CD14-positive monocyte (primary cell): ENCODE results near the gene TGFBR3. TPM values are rescaled to one million over a fixed set of nuclear protein-coding genes. Genes with fewer than 3 reads are reported as not detected.
A peak's percentile ranks its signal among the peaks of the same experiment; 100 is the strongest.

Source experiments
- DNase-seq, 3 donors: peaks; one replicate each; pipeline ENCODE4 v3.0.0-alpha.2; 2011 to 2022
- H2AFZ ChIP-seq: 2 replicates; pipeline ENCODE4 v1.6.0; 2012; ENCODE audit warnings: mild to moderate bottlenecking, low read depth, low read length, inconsistent platforms; ENCODE audit not compliant: insufficient read depth, poor library complexity, severe bottlenecking
- H3K27ac ChIP-seq, 2 donors: 1 replicate in 1 of 2; 2 replicates in 1 of 2; pipeline ENCODE4 v1.5.1; 2012 to 2013; ENCODE audit warnings: low read length in 2 of 2, control low read depth in 1 of 2, inconsistent platforms in 1 of 2, low read depth in 1 of 2, mild to moderate bottlenecking in 1 of 2
- H3K27me3 ChIP-seq, 2 donors: one replicate each; pipeline versions ENCODE4 v1.6.0 to v1.6.1; 2011 to 2013; ENCODE audit warnings: low read length in 2 of 2; ENCODE audit not compliant: control insufficient read depth in 2 of 2, insufficient read depth in 2 of 2
- H3K36me3 ChIP-seq, 2 donors: replicated peaks in 1 of 2; 1 replicate in 1 of 2; 2 replicates in 1 of 2; pipeline versions ENCODE4 v1.5.1 to v1.6.1; 2012 to 2013; ENCODE audit warnings: low read length in 2 of 2, control low read depth in 1 of 2, inconsistent platforms in 1 of 2, mild to moderate bottlenecking in 1 of 2; ENCODE audit not compliant: insufficient read depth in 2 of 2, control insufficient read depth in 1 of 2
- H3K4me1 ChIP-seq, 2 donors: 1 replicate in 1 of 2; 2 replicates in 1 of 2; pipeline versions ENCODE4 v1.5.1 to v1.6.1; 2012 to 2013; ENCODE audit warnings: low read length in 2 of 2, control low read depth in 1 of 2, inconsistent platforms in 1 of 2, mild to moderate bottlenecking in 1 of 2, moderate library complexity in 1 of 2; ENCODE audit not compliant: insufficient read depth in 2 of 2, control insufficient read depth in 1 of 2
- H3K4me2 ChIP-seq: replicated peaks from 2 replicates; pipeline ENCODE3; 2012; ENCODE audit warnings: low read length, moderate library complexity, mild to moderate bottlenecking; ENCODE audit not compliant: poor library complexity, severe bottlenecking; ENCODE audit errors: extremely low read depth
- H3K4me3 ChIP-seq, 3 experiments: fragments of 200-600 bp in 1 of 3; sonication (generic) in 1 of 3; replicated peaks in 1 of 3; 1 replicate in 2 of 3; 2 replicates in 1 of 3; pipeline ENCODE4 v1.5.1; 2011 to 2013; ENCODE audit warnings: low read length in 3 of 3, mild to moderate bottlenecking in 3 of 3, control low read depth in 2 of 3, low read depth in 2 of 3, inconsistent platforms in 1 of 3, moderate library complexity in 1 of 3
- H3K79me2 ChIP-seq: 2 replicates; pipeline ENCODE4 v1.6.0; 2012; ENCODE audit warnings: mild to moderate bottlenecking, control low read depth, inconsistent platforms, low read length, moderate library complexity; ENCODE audit not compliant: insufficient read depth
- H3K9ac ChIP-seq: 2 replicates; pipeline ENCODE4 v1.6.0; 2017; ENCODE audit warnings: low read length, mild to moderate bottlenecking; ENCODE audit not compliant: insufficient read depth, poor library complexity, severe bottlenecking
- H3K9me3 ChIP-seq, 2 donors: replicated peaks in 1 of 2; 1 replicate in 1 of 2; 2 replicates in 1 of 2; pipeline versions ENCODE4 v1.5.1 to v1.6.1; 2012 to 2013; ENCODE audit warnings: low read length in 2 of 2, control low read depth in 1 of 2; ENCODE audit not compliant: control insufficient read depth in 1 of 2, insufficient read depth in 1 of 2
- H4K20me1 ChIP-seq: 2 replicates; pipeline ENCODE4 v1.6.0; 2012; ENCODE audit warnings: mild to moderate bottlenecking, low read length, control low read depth, moderate library complexity; ENCODE audit not compliant: insufficient read depth
- H3K27ac Mint-ChIP-seq, 7 donors: one replicate each; pipeline ENCODE4 v1.8.0; 2020; ENCODE audit warnings: mild to moderate bottlenecking in 7 of 7, mixed read lengths in 7 of 7, moderate library complexity in 6 of 7, inconsistent platforms in 2 of 7
- H3K27me3 Mint-ChIP-seq, 3 donors: one replicate each; pipeline ENCODE4 v1.8.0; 2021 to 2022; ENCODE audit warnings: low read depth in 3 of 3, mild to moderate bottlenecking in 3 of 3, mixed read lengths in 3 of 3, moderate library complexity in 3 of 3, inconsistent platforms in 1 of 3
- H3K36me3 Mint-ChIP-seq, 2 donors: one replicate each; pipeline ENCODE4 v1.8.0; 2020; ENCODE audit warnings: mixed read lengths in 2 of 2, inconsistent platforms in 1 of 2, mild to moderate bottlenecking in 1 of 2
- H3K4me1 Mint-ChIP-seq: one replicate; pipeline ENCODE4 v1.8.0; 2020; ENCODE audit warnings: mild to moderate bottlenecking, mixed read lengths
- H3K4me3 Mint-ChIP-seq, 2 donors: one replicate each; pipeline ENCODE4 v1.8.0; 2020; ENCODE audit warnings: mild to moderate bottlenecking in 2 of 2, mixed read lengths in 2 of 2, moderate library complexity in 1 of 2
- H3K9me3 Mint-ChIP-seq, 7 donors: one replicate each; pipeline ENCODE4 v1.8.0; 2020 to 2022; ENCODE audit warnings: mixed read lengths in 7 of 7, mild to moderate bottlenecking in 6 of 7, moderate library complexity in 6 of 7, inconsistent platforms in 2 of 7
- CTCF ChIP-seq: fragments of 200-600 bp; IDR thresholded peaks from one replicate; pipeline ENCODE4 v1.8.0; 2022; ENCODE audit warnings: antibody characterized with exemption, mild to moderate bottlenecking
- WGBS: methylation state at CpG from one replicate; pipeline ENCODE4 v1.1.5; 2013; ENCODE audit warnings: missing lambda C conversion rate; ENCODE audit not compliant: insufficient coverage; 5-methylcytosine and 5-hydroxymethylcytosine counted together
- intact Hi-C, 2 donors: fragments of 100-400 bp; cut with micrococcal nuclease; formaldehyde crosslinking; loops; one replicate each; pipeline versions ENCODE4 v1.15.0 to v1.15.1; 2023
- polyA plus RNA-seq, 3 donors: library from polyadenylated mRNA; depleted of rRNA in 1 of 3; unstranded in 2 of 3; stranded (reverse) in 1 of 3; fragments of 300-500 nt in 2 of 3; fragments of >200 nt in 1 of 3; fragmentation: Illumina TruSeq in 2 of 3; gene quantifications; 1 replicate in 2 of 3; 2 replicates in 1 of 3; pipeline ENCODE4 v1.2.3, GENCODE V29; 2012 to 2021

TGFBR3 gene
- polyA plus RNA-seq, 3 donors: 0.09 to 0.28 (median 0.20) TPM

- intact Hi-C loops: no loop called here
- H3K79me2 ChIP-seq: no peaks in the 10 kb centered on the region
- Mint-ChIP-seq H3K36me3 (no peaks in the 10 kb centered on the region), H3K27ac (peak overlapping the region in 1 of 7 donors; percentile 68), H3K27me3 (peaks cover 15 to 30% (median 27%) of the 10 kb centered on the region in 3 donors), H3K4me1 (peaks cover 2% of the 10 kb centered on the region), H3K9me3 (no peaks in the 10 kb centered on the region), H3K4me3 (no peak overlapping the region)
- H3K9ac ChIP-seq: no peak overlapping the region
- H3K4me2 ChIP-seq: no peak overlapping the region
- no peak overlapping the region for H2AFZ ChIP-seq
- H3K27ac ChIP-seq: no peak overlapping the region
- peaks cover 0 to 5% of the 10 kb centered on the region in 2 donors for H3K27me3 ChIP-seq
- DNase-seq: peak in 2 of 3 donors; percentile 14 to 50
- WGBS: 74% methylated on average over 5 of the region's 15 CpGs
- no peaks in the 10 kb centered on the region for H3K4me1 ChIP-seq
- H3K9me3 ChIP-seq: no peaks in the 10 kb centered on the region
- no peak for TF ChIP-seq CTCF
- no peaks in the 10 kb centered on the region for H3K36me3 ChIP-seq
- no peak overlapping the region for H3K4me3 ChIP-seq
- H4K20me1 ChIP-seq: no peaks in the 10 kb centered on the region
Measured at GRCh38 chr1:91730801-91731732, 154.9 kb downstream of the TGFBR3 start.

GRCh38 chr1:91729621-91730358, 156.2 kb downstream of the TGFBR3 start:
- H3K4me2 ChIP-seq: no peak overlapping the region
- H3K27ac Mint-ChIP-seq: peak overlapping the region in 1 of 7 donors; percentile 10
- peaks cover 0 to 6% of the 10 kb centered on the region in 2 donors for H3K27me3 ChIP-seq
- H2AFZ ChIP-seq: no peak overlapping the region
- H3K9me3 ChIP-seq: no peaks in the 10 kb centered on the region
- DNase-seq: no peak
- no peak overlapping the region for H3K4me3 ChIP-seq
- WGBS: 48% methylated on average over 7 of the region's 11 CpGs
- no peak for TF ChIP-seq CTCF
- no peak overlapping the region for H3K27ac ChIP-seq
- no peak overlapping the region for H3K4me3 Mint-ChIP-seq
- peaks cover 21 to 30% (median 27%) of the 10 kb centered on the region in 3 donors for H3K27me3 Mint-ChIP-seq
- no peaks in the 10 kb centered on the region for H3K4me1 ChIP-seq
- H3K9ac ChIP-seq: no peak overlapping the region
- H3K36me3 ChIP-seq: no peaks in the 10 kb centered on the region
- H3K9me3 Mint-ChIP-seq: no peaks in the 10 kb centered on the region
- peaks cover 2% of the 10 kb centered on the region for H3K4me1 Mint-ChIP-seq
- H4K20me1 ChIP-seq: no peaks in the 10 kb centered on the region
- no peaks in the 10 kb centered on the region for H3K36me3 Mint-ChIP-seq
- no peaks in the 10 kb centered on the region for H3K79me2 ChIP-seq
- intact Hi-C loops: no loop called here
